HepG2 (cell line): ENCODE measurements around the gene CCDC87. TPM values are rescaled to one million over a fixed set of nuclear protein-coding genes. Genes with fewer than 3 reads are reported as not detected.
A peak's percentile ranks its signal among the peaks of the same experiment; 100 is the strongest.

Experiments
- ATAC-seq: fragments of 200-7000 bp; cut with Tn5 transposase; 3 replicates; pipeline ENCODE4 v1.9.1; 2020; ENCODE audit warnings: mild to moderate bottlenecking, moderate library complexity
- BruUV-seq: library from RNA; stranded (reverse); fragments of 400-500 nt; replicated peaks from 2 replicates; lab custom pipeline; 2021; lab: Mats Ljungman, UMichigan
- CTCF ChIA-PET: fragments of 300-600 bp; formaldehyde crosslinking; extraction: SDS; loops from one replicate; lab custom pipeline; 2021; ENCODE audit warnings: low total read pairs, inconsistent platforms, low intra/inter-chr PET ratio; lab: Yijun Ruan, JAX
- POLR2A ChIA-PET: fragments of 350-600 bp; sonication (Branson Sonifier 250); formaldehyde crosslinking; loops from one replicate; lab custom pipeline; 2020; ENCODE audit warnings: antibody characterized with exemption, inconsistent platforms; lab: Yijun Ruan, JAX
- DNase-seq: peaks from one replicate; pipeline ENCODE4 v3.0.0-alpha.2; 2015; ENCODE audit warnings: low spot score
- FAIRE-seq: peaks from 3 replicates; lab custom pipeline; 2011; peaks lifted over from hg19 to GRCh38; lab: Jason Lieb, UNC
- H2AFZ ChIP-seq: one replicate; pipeline ENCODE4 v1.6.1; 2011; ENCODE audit warnings: low read length, inconsistent platforms
- H3K27ac ChIP-seq: fragments of 300-600 bp; 3 replicates; pipeline ENCODE4 v1.8.0; 2011; ENCODE audit warnings: mixed run types, mild to moderate bottlenecking, mixed read lengths, low read length, inconsistent platforms; ENCODE audit not compliant: insufficient read depth; ENCODE audit errors: extremely low read length
- H3K27me3 ChIP-seq, 2 experiments: fragments of 200-600 bp in 1 of 2; 2 replicates in 1 of 2; 3 replicates in 1 of 2; pipeline versions ENCODE4 v1.6.0 to v1.8.0; 2011; ENCODE audit warnings: low read length in 2 of 2, mild to moderate bottlenecking in 2 of 2, moderate library complexity in 2 of 2, inconsistent platforms in 1 of 2; ENCODE audit not compliant: insufficient read depth in 2 of 2, control insufficient read depth in 1 of 2
- H3K36me3 ChIP-seq, 2 experiments: fragments of 200-600 bp in 1 of 2; replicated peaks in 1 of 2; 2 replicates in 1 of 2; 3 replicates in 1 of 2; pipeline versions ENCODE4 v1.5.1 to v1.8.0; 2011; ENCODE audit warnings: low read length in 2 of 2, inconsistent platforms in 1 of 2; ENCODE audit not compliant: insufficient read depth in 2 of 2, control insufficient read depth in 1 of 2
- H3K4me1 ChIP-seq: 2 replicates; pipeline ENCODE4 v1.5.1; 2012; ENCODE audit warnings: low read length, inconsistent platforms; ENCODE audit not compliant: insufficient read depth
- H3K4me2 ChIP-seq: 2 replicates; pipeline ENCODE4 v1.6.0; 2011; ENCODE audit warnings: low read depth, low read length, inconsistent platforms
- H3K4me3 ChIP-seq, 3 experiments: fragments of 200-600 bp in 1 of 3; sonication (generic), shearing (Covaris generic) in 1 of 3; replicated peaks in 1 of 3; 2 replicates each; pipeline ENCODE4 v1.5.1; 2011 to 2016; ENCODE audit warnings: low read length in 3 of 3, inconsistent platforms in 2 of 3, low read depth in 2 of 3, mild to moderate bottlenecking in 2 of 3, control low read depth in 1 of 3, mixed read lengths in 1 of 3; ENCODE audit not compliant: insufficient read depth in 1 of 3
- H3K79me2 ChIP-seq: one replicate; pipeline ENCODE4 v1.6.1; 2011; ENCODE audit warnings: low read length, inconsistent platforms; ENCODE audit not compliant: insufficient read depth
- H3K9ac ChIP-seq: 2 replicates; pipeline ENCODE4 v1.6.0; 2011; ENCODE audit warnings: mild to moderate bottlenecking, low read depth, low read length, inconsistent platforms; ENCODE audit not compliant: insufficient read depth
- H3K9me3 ChIP-seq: 2 replicates; pipeline ENCODE4 v1.5.1; 2012; ENCODE audit warnings: mild to moderate bottlenecking, low read length
- H4K20me1 ChIP-seq: 2 replicates; pipeline ENCODE4 v1.6.0; 2011; ENCODE audit warnings: inconsistent platforms, mild to moderate bottlenecking, low read length, moderate library complexity; ENCODE audit not compliant: insufficient read depth
- CBX2 ChIP-seq, 2 experiments: fragments of 200-600 bp in 1 of 2; sonication (generic); formaldehyde crosslinking in 1 of 2; IDR thresholded peaks; 2 replicates each; pipeline versions ENCODE4 v1.7.0 to v1.8.1; 2018 to 2022; ENCODE audit warnings: low read depth in 2 of 2, low read length in 1 of 2, mild to moderate bottlenecking in 1 of 2, missing genetic modification reagents in 1 of 2
- CEBPB ChIP-seq: IDR thresholded peaks from 2 replicates; pipeline ENCODE4 v1.6.1; 2011; ENCODE audit warnings: low read depth, low read length, improper control_type of control experiment, borderline replicate concordance
- EP300 ChIP-seq, 3 experiments: sonication (generic) in 1 of 3; formaldehyde crosslinking in 1 of 3; IDR thresholded peaks; 2 replicates each; pipeline versions ENCODE4 v1.5.1 to v1.6.1; 2011 to 2020; ENCODE audit warnings: low read depth in 2 of 3, low read length in 2 of 3, borderline replicate concordance in 1 of 3, improper control_type of control experiment in 1 of 3, mild to moderate bottlenecking in 1 of 3, missing genetic modification reagents in 1 of 3, moderate library complexity in 1 of 3
- GATAD2A ChIP-seq: IDR thresholded peaks from 2 replicates; pipeline ENCODE4 v1.6.1; 2016
- HDAC6 ChIP-seq: fragments of 200-600 bp; sonication (generic); IDR thresholded peaks from 2 replicates; pipeline ENCODE4 v1.7.0; 2017; ENCODE audit warnings: mild to moderate bottlenecking, antibody characterized with exemption, low read length, low read depth
- HMGA1 ChIP-seq: sonication (generic); formaldehyde crosslinking; conservative IDR thresholded peaks from 2 replicates; pipeline ENCODE4 v1.4.0; 2020; ENCODE audit warnings: missing genetic modification reagents
- NCOR1 ChIP-seq: fragments of 200-600 bp; sonication (generic); IDR thresholded peaks from 2 replicates; pipeline ENCODE4 v1.7.0; 2017; ENCODE audit warnings: antibody characterized with exemption, low read length, borderline replicate concordance
- PLRG1 ChIP-seq: fragments of 450-650 bp; conservative IDR thresholded peaks from 2 replicates; pipeline ENCODE4 v1.6.1; 2016
- POLR2A ChIP-seq, 2 experiments: IDR thresholded peaks; 2 replicates each; pipeline ENCODE4 v1.6.1; 2011; ENCODE audit warnings: low read depth in 2 of 2, low read length in 2 of 2, mild to moderate bottlenecking in 1 of 2, moderate library complexity in 1 of 2; ENCODE audit not compliant: insufficient read depth in 1 of 2
- SIX4 ChIP-seq: sonication (generic); formaldehyde crosslinking; IDR thresholded peaks from 2 replicates; pipeline ENCODE4 v1.4.0; 2020; ENCODE audit warnings: missing genetic modification reagents
- SP5 ChIP-seq: IDR thresholded peaks from 2 replicates; pipeline ENCODE4 v1.6.1; 2016; ENCODE audit warnings: low read depth, borderline replicate concordance
- STAG1 ChIP-seq: sonication (generic); formaldehyde crosslinking; IDR thresholded peaks from 2 replicates; pipeline ENCODE4 v1.4.0; 2020; ENCODE audit warnings: missing genetic modification reagents
- TCF7L2 ChIP-seq: IDR thresholded peaks from 2 replicates; pipeline ENCODE4 v1.6.1; 2011; ENCODE audit warnings: mild to moderate bottlenecking, low read depth, low read length, moderate library complexity
- TEAD3 ChIP-seq: optimal IDR thresholded peaks from 2 replicates; pipeline ENCODE3; 2016; ENCODE audit warnings: borderline replicate concordance
- ZBTB21 ChIP-seq: sonication (generic); formaldehyde crosslinking; IDR thresholded peaks from 2 replicates; pipeline ENCODE4 v1.4.0; 2020; ENCODE audit warnings: missing genetic modification reagents
- ZNF12 ChIP-seq: sonication (generic); formaldehyde crosslinking; IDR thresholded peaks from 2 replicates; pipeline ENCODE4 v1.5.0; 2020; ENCODE audit warnings: missing genetic modification reagents
- ZNF136 ChIP-seq: sonication (generic); formaldehyde crosslinking; IDR thresholded peaks from 2 replicates; pipeline ENCODE4 v1.8.1; 2022; ENCODE audit warnings: low read depth, mild to moderate bottlenecking, moderate library complexity, missing genetic modification reagents
- ZNF256 ChIP-seq: sonication (generic); formaldehyde crosslinking; conservative IDR thresholded peaks from 2 replicates; pipeline ENCODE4 v1.4.0; 2020; ENCODE audit warnings: missing genetic modification reagents
- ZNF441 ChIP-seq: sonication (generic); formaldehyde crosslinking; IDR thresholded peaks from 2 replicates; pipeline ENCODE4 v1.7.0; 2021; ENCODE audit warnings: missing genetic modification reagents, borderline replicate concordance
- ZNF484 ChIP-seq: sonication (generic); formaldehyde crosslinking; IDR thresholded peaks from 2 replicates; pipeline ENCODE4 v1.5.1; 2020; ENCODE audit warnings: mild to moderate bottlenecking, low read depth, missing genetic modification reagents, borderline replicate concordance
- ZNF547 ChIP-seq: sonication (generic); formaldehyde crosslinking; IDR thresholded peaks from 2 replicates; pipeline ENCODE4 v1.5.1; 2020; ENCODE audit warnings: mild to moderate bottlenecking, missing genetic modification reagents
- ZNF574 ChIP-seq: sonication (generic); formaldehyde crosslinking; IDR thresholded peaks from 2 replicates; pipeline ENCODE4 v1.4.0; 2020; ENCODE audit warnings: missing genetic modification reagents
- ZNF652 ChIP-seq: IDR thresholded peaks from 2 replicates; pipeline ENCODE4 v1.6.1; 2016; ENCODE audit warnings: low read depth, borderline replicate concordance
- WGBS: methylation state at CpG from one replicate; pipeline ENCODE4 v1.1.6; 2017; ENCODE audit warnings: low lambda C conversion rate; 5-methylcytosine and 5-hydroxymethylcytosine counted together
- in situ Hi-C: cut with HindIII; loops from 2 replicates; pipeline ENCODE4 v1.10.0; 2017; ENCODE audit warnings: low pct_unique_long_range_greater_than_20kb; ENCODE audit not compliant: extremely low pct_ligation_motif_present
- intact Hi-C: fragments of 100-400 bp; cut with micrococcal nuclease; formaldehyde crosslinking; loops from one replicate; pipeline ENCODE4 v1.10.0; 2022; ENCODE audit not compliant: unreplicated experiment
- polyA plus RNA-seq, 8 experiments: library from polyadenylated mRNA; depleted of rRNA in 3 of 8; stranded (reverse) in 7 of 8; unstranded in 1 of 8; fragments of >200 nt; fragmentation: Illumina TruSeq in 4 of 8; extraction: Trizol in 4 of 8; gene quantifications; 2 replicates each; pipeline versions ENCODE4 v1.2.1 to v1.2.3, GENCODE V29; 2011 to 2016; ENCODE audit warnings: low read depth in 4 of 8, missing spikeins in 1 of 8, mixed read lengths in 1 of 8; ENCODE audit not compliant: insufficient read depth in 1 of 8
- total RNA-seq, 5 experiments: library from RNA; depleted of rRNA; stranded (reverse); fragments of >200 nt; fragmentation: Illumina TruSeq; extraction: Trizol; gene quantifications; 2 replicates each; pipeline ENCODE4 v1.2.3, GENCODE V29; 2016; ENCODE audit warnings: low read depth in 1 of 5

Gene CCDC87
- total and polyA plus RNA-seq, 2 of the 13 experiments (the other 11 are each of a cell fraction or from before 2014, with no cell fraction given), result 0.05 to 0.42 TPM

DNA sequence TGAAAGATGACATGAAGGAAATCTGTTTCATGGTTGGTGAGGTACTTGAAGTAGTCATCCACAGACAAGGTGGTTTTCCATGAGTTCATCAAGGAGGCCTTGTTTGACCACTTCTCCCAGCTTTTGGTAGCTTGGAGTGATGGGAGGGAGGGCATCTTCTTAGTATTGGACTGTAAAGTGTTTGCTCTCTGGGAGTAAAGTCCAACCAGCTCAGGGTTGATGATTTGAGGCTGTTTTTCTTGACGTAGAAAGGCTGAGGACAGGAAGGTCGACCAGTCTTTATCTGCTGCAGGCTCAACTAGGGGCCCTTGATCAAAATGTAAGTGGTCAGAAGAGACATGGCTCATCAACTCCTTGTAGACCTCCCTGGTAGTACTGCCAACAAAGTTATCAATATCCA lies 1.7 kb downstream of the CCDC87 start (continued):
- TF ChIP-seq ZBTB21 (CRISPR knock-in tag) (0 out of 2 replicates have a peak, but pooled peaks have one; percentile 54), TCF7L2 (no peak), HMGA1 (no peak), TEAD3 (CRISPR knock-in tag) (peak; percentile 24), SP5 (no peak), PLRG1 (no peak), HDAC6 (no peak), STAG1 (no peak), ZNF547 (CRISPR knock-in tag) (0 out of 2 replicates have a peak, but pooled peaks have one; percentile 45), POLR2A (IDR thresholded peaks at IDR 0.05; ENCODE audit: insufficient read depth in 1 of 2, low read depth in 2 of 2, low read length in 2 of 2) (0 out of 4 replicates have a peak, but pooled peaks of 1 of the 2 experiments have one; percentile 24)

GRCh38 chr11:66589996-66590675 lies 2.7 kb downstream of the CCDC87 start:
- ChIA-PET CTCF (no interaction called here), POLR2A (interaction anchor here (2.7 to 5.1 kb wide), 5 partner anchors 17 to 88 kb away, joined by 9 to 72 read pairs (median 35); partner anchors contain the start of genes RBM14, RBM4 and RBM4B)
- no peak overlapping the region for H3K9ac ChIP-seq
- no peak overlapping the region for H2AFZ ChIP-seq
- peak; percentile 79 for DNase-seq
- peaks cover 67% of the 10 kb centered on the region for H3K4me1 ChIP-seq
- no peak overlapping the region for H3K4me3 ChIP-seq
- in situ Hi-C loops (no loop called here), intact Hi-C loops (loop anchor here (5.0 kb wide), 1 partner anchor 87 kb away; the partner anchor contains the start of gene RBM4B)
- H3K36me3 ChIP-seq, result no peaks in the 10 kb centered on the region
- ATAC-seq, result no peak
- 77% methylated on average over 3 of the region's 7 CpGs for WGBS
- peak overlapping the region; percentile 78 for H3K27ac ChIP-seq
- no peaks in the 10 kb centered on the region for H3K9me3 ChIP-seq
- no peaks in the 10 kb centered on the region; a peak in 1 of 5 replicates for H3K27me3 ChIP-seq
- BruUV-seq, result no TSS peak
- H3K4me2 ChIP-seq, result peak overlapping the region; percentile 100
- peaks cover 12% of the 10 kb centered on the region for H3K79me2 ChIP-seq
- H4K20me1 ChIP-seq, result no peaks in the 10 kb centered on the region
- no peak for FAIRE-seq
- no peak for TF ChIP-seq ZNF136 (CRISPR knock-in tag)
- 0 out of 2 replicates have a peak, but pooled peaks have one; percentile 15 for TF ChIP-seq ZNF652 (CRISPR knock-in tag)
- TF ChIP-seq ZNF256 (CRISPR knock-in tag), result no peak
- TF ChIP-seq ZNF441 (CRISPR knock-in tag), result no peak
- 0 out of 2 replicates have a peak, but pooled peaks have one; percentile 16 for TF ChIP-seq GATAD2A (CRISPR knock-in tag)
- TF ChIP-seq ZNF484, result no peak
- TF ChIP-seq SIX4, result peak; percentile 82
- TF ChIP-seq ZNF574, result 0 out of 2 replicates have a peak, but pooled peaks have one; percentile 3
- TF ChIP-seq EP300 (IDR thresholded peaks at IDR 0.05; ENCODE audit: low read depth in 2 of 2, low read length in 2 of 2), result peak in 1 of 2 experiments; percentile 65; a peak in 2 of 4 replicates
- TF ChIP-seq EP300 (CRISPR knock-in tag; IDR thresholded peaks at IDR 0.05; ENCODE audit: borderline replicate concordance), result no peak
- TF ChIP-seq ZNF12 (CRISPR knock-in tag), result no peak
- peak; percentile 75; the same call in 1 of the 2 replicates for TF ChIP-seq NCOR1
- TF ChIP-seq CEBPB, result peak; percentile 63; the same call in 1 of the 2 replicates
- TF ChIP-seq CBX2 (IDR thresholded peaks at IDR 0.05; ENCODE audit: low read depth, low read length), result no peak
- no peak for TF ChIP-seq CBX2 (CRISPR knock-in tag; IDR thresholded peaks at IDR 0.05; ENCODE audit: low read depth)
